HG02763 (cell line): ENCODE results near the gene AGER.
A peak's percentile ranks its signal among the peaks of the same experiment; 100 is the strongest.

ENCODE experiments used
- ATAC-seq: cut with Tn5 transposase; IDR thresholded peaks from one replicate; pipeline ENCODE4 v1.9.1; 2021; ENCODE audit warnings: mild to moderate bottlenecking, moderate library complexity; ENCODE audit not compliant: unreplicated experiment

AGER gene

GRCh38 chr6:32173051-32173727 is 10.9 kb downstream of the AGER start:
- ATAC-seq: no peak

GRCh38 chr6:32171234-32171633 is 12.8 kb downstream of the AGER start:
- ATAC-seq: no peak

GRCh38 chr6:32170294-32170693 is 13.8 kb downstream of the AGER start:
- ATAC-seq: no peak

GRCh38 chr6:32168807-32169591 is 15.1 kb downstream of the AGER start:
- ATAC-seq: no peak

- no peak for ATAC-seq
These were observed 15.7 kb downstream of the AGER start for GRCh38 chr6:32168350-32168749.

GRCh38 chr6:32167761-32168262 is 16.2 kb downstream of the AGER start:
- ATAC-seq: no peak

- ATAC-seq: no peak
These were observed 16.8 kb downstream of the AGER start for GRCh38 chr6:32167154-32167760.

- ATAC-seq: no peak
These were observed 17.5 kb downstream of the AGER start for GRCh38 chr6:32166411-32167061.

GRCh38 chr6:32164295-32164694 is 19.8 kb downstream of the AGER start, which contains the start of gene EGFL8:
EGFL8 (plus strand) TSS chr6:32164595; CDS start chr6:32166166, 1,571 bp downstream.
- no peak for ATAC-seq

- ATAC-seq: no peak
These were observed 20.3 kb downstream of the AGER start for GRCh38 chr6:32163559-32164258.

- ATAC-seq: no peak
These were observed 26.0 kb downstream of the AGER start for GRCh38 chr6:32158052-32158451.

GRCh38 chr6:32156891-32157290 is 27.2 kb downstream of the AGER start:
- ATAC-seq: no peak

GRCh38 chr6:32154514-32155161 is 29.4 kb downstream of the AGER start:
- ATAC-seq: peak; percentile 56

GRCh38 chr6:32153564-32154513 is 30.2 kb downstream of the AGER start, which contains the start of gene PPT2:
PPT2 (plus strand) TSS chr6:32154141; CDS start chr6:32154595, 454 bp downstream.
- peak; percentile 23 for ATAC-seq

- ATAC-seq: no peak
These were observed 31.1 kb downstream of the AGER start for GRCh38 chr6:32152769-32153563.

- ATAC-seq: no peak
These were observed 31.9 kb downstream of the AGER start, which contains the start of gene PRRT1 for GRCh38 chr6:32151863-32152768. PRRT1 (minus strand) TSS chr6:32151939; CDS start chr6:32151827, 112 bp downstream.
